Loucy (cell line): ENCODE measurements around the gene TMF1.

Experiments
- H2AFZ ChIP-seq: fragments of 200-600 bp; sonication (generic); 2 replicates; pipeline ENCODE4 v1.6.0; 2016; ENCODE audit warnings: antibody characterized with exemption, mild to moderate bottlenecking, low read length, moderate library complexity
- H3F3A ChIP-seq: fragments of 200-600 bp; 2 replicates; pipeline ENCODE4 v1.6.0; 2016; ENCODE audit warnings: antibody characterized with exemption, low read depth, mild to moderate bottlenecking
- H3K27me3 ChIP-seq: fragments of 200-600 bp; sonication (generic); 2 replicates; pipeline ENCODE4 v1.6.1; 2014; ENCODE audit warnings: low read length, mild to moderate bottlenecking; ENCODE audit not compliant: insufficient read depth, poor library complexity, severe bottlenecking
- H3K36me3 ChIP-seq: fragments of 200-600 bp; sonication (generic); 2 replicates; pipeline ENCODE4 v1.6.1; 2016; ENCODE audit warnings: low read length; ENCODE audit not compliant: insufficient read depth
- H3K4me1 ChIP-seq: fragments of 200-600 bp; sonication (generic); 2 replicates; pipeline ENCODE4 v1.5.1; 2014; ENCODE audit warnings: low read length, mild to moderate bottlenecking; ENCODE audit not compliant: insufficient read depth, poor library complexity, severe bottlenecking
- H3K4me2 ChIP-seq: fragments of 200-600 bp; sonication (generic); 2 replicates; pipeline ENCODE4 v1.6.0; 2014; ENCODE audit warnings: antibody characterized with exemption, low read length, low read depth, mild to moderate bottlenecking; ENCODE audit not compliant: poor library complexity, severe bottlenecking
- H3K4me3 ChIP-seq: fragments of 200-600 bp; sonication (generic); 2 replicates; pipeline ENCODE4 v1.5.1; 2014; ENCODE audit warnings: low read length, mild to moderate bottlenecking, mixed read lengths; ENCODE audit not compliant: poor library complexity, severe bottlenecking
- H3K79me2 ChIP-seq: fragments of 200-600 bp; sonication (generic); 2 replicates; pipeline ENCODE4 v1.6.1; 2014; ENCODE audit warnings: low read length; ENCODE audit not compliant: insufficient read depth
- H3K9ac ChIP-seq: fragments of 200-600 bp; sonication (generic); 2 replicates; pipeline ENCODE4 v1.6.0; 2014; ENCODE audit warnings: mild to moderate bottlenecking, low read depth, low read length, moderate library complexity; ENCODE audit not compliant: poor library complexity, severe bottlenecking
- H3K9me2 ChIP-seq: fragments of 200-600 bp; sonication (generic); replicated peaks from 2 replicates; pipeline ENCODE4 v1.6.1; 2016; ENCODE audit warnings: low read depth, low read length, mixed read lengths
- H3K9me3 ChIP-seq: fragments of 200-600 bp; sonication (generic); 2 replicates; pipeline ENCODE4 v1.6.1; 2014; ENCODE audit warnings: mild to moderate bottlenecking, antibody characterized with exemption, low read length, low read depth; ENCODE audit not compliant: insufficient read depth
- H4K20me1 ChIP-seq: fragments of 200-600 bp; sonication (generic); 2 replicates; pipeline ENCODE4 v1.6.0; 2014; ENCODE audit warnings: antibody characterized with exemption, low read length, mild to moderate bottlenecking; ENCODE audit not compliant: insufficient read depth, poor library complexity, severe bottlenecking
- CTCF ChIP-seq: fragments of 200-600 bp; sonication (generic); conservative IDR thresholded peaks from 2 replicates; pipeline ENCODE4 v1.5.1; 2014; ENCODE audit warnings: mild to moderate bottlenecking, antibody characterized with exemption, low read length
- EZH2phosphoT487 ChIP-seq: fragments of 200-600 bp; IDR thresholded peaks from 2 replicates; pipeline ENCODE4 v1.6.1; 2018; ENCODE audit warnings: antibody characterized with exemption, mild to moderate bottlenecking, moderate library complexity, borderline replicate concordance

TMF1 gene

GRCh38 chr3:69032737-69033136, 19.4 kb downstream of the TMF1 start:
- no peak overlapping the region for H3K4me2 ChIP-seq
- no peaks in the 10 kb centered on the region for H4K20me1 ChIP-seq
- H3K36me3 ChIP-seq = peaks cover 64% of the 10 kb centered on the region
- no peak overlapping the region for H2AFZ ChIP-seq
- H3K9me2 ChIP-seq = no peaks in the 10 kb centered on the region
- no peaks in the 10 kb centered on the region for H3K79me2 ChIP-seq
- H3K4me1 ChIP-seq = no peaks in the 10 kb centered on the region
- H3K9me3 ChIP-seq = no peaks in the 10 kb centered on the region
- no peak overlapping the region for H3K9ac ChIP-seq
- no peak for TF ChIP-seq CTCF
- no peak for TF ChIP-seq EZH2phosphoT487
- H3K27me3 ChIP-seq = no peaks in the 10 kb centered on the region
- no peaks in the 10 kb centered on the region for H3F3A ChIP-seq
- no peak overlapping the region for H3K4me3 ChIP-seq

GRCh38 chr3:69032142-69032541, 20.0 kb downstream of the TMF1 start:
- Histone ChIP-seq H3K4me3 (no peak overlapping the region), H3F3A (no peaks in the 10 kb centered on the region), H4K20me1 (no peaks in the 10 kb centered on the region), H3K4me2 (no peak overlapping the region), H3K9me3 (no peaks in the 10 kb centered on the region), H3K79me2 (no peaks in the 10 kb centered on the region), H3K4me1 (no peaks in the 10 kb centered on the region), H3K27me3 (no peaks in the 10 kb centered on the region), H3K9me2 (no peaks in the 10 kb centered on the region), H3K9ac (no peak overlapping the region), H2AFZ (no peak overlapping the region), H3K36me3 (peaks cover 67% of the 10 kb centered on the region)
- no peak for TF ChIP-seq CTCF
- TF ChIP-seq EZH2phosphoT487 = no peak

GRCh38 chr3:69031635-69032034, 20.5 kb downstream of the TMF1 start:
- Histone ChIP-seq H3K79me2 (no peaks in the 10 kb centered on the region), H3K4me2 (no peak overlapping the region), H4K20me1 (no peaks in the 10 kb centered on the region), H3F3A (no peaks in the 10 kb centered on the region), H3K27me3 (no peaks in the 10 kb centered on the region), H3K36me3 (peaks cover 69% of the 10 kb centered on the region), H3K9me2 (no peaks in the 10 kb centered on the region), H3K9me3 (no peaks in the 10 kb centered on the region), H2AFZ (no peak overlapping the region), H3K9ac (no peak overlapping the region), H3K4me1 (no peaks in the 10 kb centered on the region), H3K4me3 (no peak overlapping the region)
- TF ChIP-seq EZH2phosphoT487 (no peak), CTCF (no peak)
